Bronchial epithelial cell (primary cell): ENCODE data around the gene CABLES1. TPM values are rescaled to one million over a fixed set of nuclear protein-coding genes. Genes with fewer than 3 reads are reported as not detected.

Source experiments
- DNase-seq: peaks from one replicate; pipeline ENCODE4 v3.0.0-alpha.2; 2010; ENCODE audit warnings: low read depth
- FAIRE-seq: peaks from 2 replicates; lab custom pipeline; 2011; peaks lifted over from hg19 to GRCh38; lab: Jason Lieb, UNC
- H3K27me3 ChIP-seq: 2 replicates; pipeline ENCODE4 v1.5.1; 2011; ENCODE audit warnings: low read length; ENCODE audit not compliant: control insufficient read depth, insufficient read depth
- H3K36me3 ChIP-seq: 2 replicates; pipeline ENCODE4 v1.5.1; 2011; ENCODE audit warnings: low read length; ENCODE audit not compliant: control insufficient read depth, insufficient read depth
- H3K4me3 ChIP-seq: 2 replicates; pipeline ENCODE4 v1.5.1; 2011; ENCODE audit warnings: mild to moderate bottlenecking, low read depth, low read length, control low read depth
- CTCF ChIP-seq: IDR thresholded peaks from 2 replicates; pipeline ENCODE4 v1.5.1; 2011; ENCODE audit warnings: mild to moderate bottlenecking, moderate library complexity, low read length, control low read depth, inconsistent platforms; ENCODE audit not compliant: insufficient read depth, severe bottlenecking
- total RNA-seq: library from RNA; depleted of rRNA; stranded (reverse); fragments of >200 nt; gene quantifications from 2 replicates; pipeline ENCODE4 v1.2.1, GENCODE V29; 2014

The CABLES1 gene
- total RNA-seq, 1 donor from 2014 or later: 0.26 TPM

GRCh38 chr18:23291456-23292205 lies 156.3 kb downstream of the CABLES1 start:
- H3K36me3 ChIP-seq: no peaks in the 10 kb centered on the region
- no peak overlapping the region for H3K4me3 ChIP-seq
- TF ChIP-seq CTCF: no peak
- FAIRE-seq (no peak), DNase-seq (peak; percentile 81)
- no peaks in the 10 kb centered on the region for H3K27me3 ChIP-seq

- TF ChIP-seq CTCF: no peak
- no peak for FAIRE-seq
These were observed 165.0 kb downstream of the CABLES1 start for GRCh38 chr18:23300231-23300805.

GRCh38 chr18:23301972-23302371 lies 166.7 kb downstream of the CABLES1 start:
- no peak for TF ChIP-seq CTCF
- FAIRE-seq (no peak), DNase-seq (no peak)
- H3K4me3 ChIP-seq: no peak overlapping the region
- no peaks in the 10 kb centered on the region for H3K27me3 ChIP-seq
- no peaks in the 10 kb centered on the region for H3K36me3 ChIP-seq

More at GRCh38 chr18:23300231-23300805, 165.0 kb downstream of the CABLES1 start:
- no peak for DNase-seq
- no peaks in the 10 kb centered on the region for H3K27me3 ChIP-seq
- H3K4me3 ChIP-seq: no peak overlapping the region
- H3K36me3 ChIP-seq: no peaks in the 10 kb centered on the region

GRCh38 chr18:23302511-23302850 lies 167.2 kb downstream of the CABLES1 start:
- no peaks in the 10 kb centered on the region for H3K27me3 ChIP-seq
- H3K36me3 ChIP-seq: no peaks in the 10 kb centered on the region
- H3K4me3 ChIP-seq: no peak overlapping the region
- FAIRE-seq: no peak
- DNase-seq: no peak
- TF ChIP-seq CTCF: no peak

GRCh38 chr18:23302851-23303527 lies 167.7 kb downstream of the CABLES1 start:
- TF ChIP-seq CTCF: no peak

More at GRCh38 chr18:23302851-23303527, 167.7 kb downstream of the CABLES1 start:
- FAIRE-seq (no peak), DNase-seq (peak; percentile 69)
- H3K4me3 ChIP-seq: no peak overlapping the region
- H3K36me3 ChIP-seq: no peaks in the 10 kb centered on the region
- no peaks in the 10 kb centered on the region for H3K27me3 ChIP-seq
